Measurements from ENCODE around the gene SIL1.

DNA sequence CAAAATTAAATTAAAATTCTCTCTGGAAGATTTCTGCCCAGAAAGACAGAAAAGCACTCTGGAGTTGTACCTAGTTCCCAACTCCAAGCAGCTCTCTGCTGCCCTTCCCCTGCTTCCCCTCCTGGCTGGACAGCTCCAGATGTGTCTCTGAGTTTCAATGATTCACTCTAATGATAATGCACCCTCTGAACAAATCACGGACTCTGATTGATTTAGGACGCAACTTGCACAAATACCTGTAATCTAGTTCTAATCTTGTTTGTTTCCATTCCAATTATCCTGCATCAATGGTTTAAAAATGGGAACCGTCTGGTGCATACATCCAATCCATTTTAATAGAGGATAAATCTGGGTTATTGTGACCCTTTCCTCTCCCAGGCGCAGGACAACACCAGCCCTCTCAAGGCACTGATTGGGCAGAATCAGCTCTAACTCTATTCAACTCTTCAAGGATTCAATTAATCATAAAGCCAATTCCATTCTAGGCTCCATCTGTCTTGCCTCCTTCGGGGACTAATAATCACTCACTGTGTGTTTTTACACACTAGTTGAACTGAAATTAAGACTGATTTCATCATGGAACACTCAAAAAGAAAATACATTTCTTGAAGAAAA, 211.9 kb downstream of the SIL1 start:
- TF ChIP-seq EZH2 (IDR thresholded peaks at IDR 0.05; ENCODE audit: insufficient read depth, poor library complexity, severe bottlenecking) (no peak), EZH2phosphoT487 (IDR thresholded peaks at IDR 0.05; ENCODE audit: insufficient read depth, low read depth) (no peak)
